Stromal cell of bone marrow (primary cell): Measurements from ENCODE around the gene NPC1L1.
A peak's percentile ranks its signal among the peaks of the same experiment; 100 is the strongest.

Experiments used
- DNase-seq: peaks from one replicate; pipeline ENCODE4 v3.0.0-alpha.2; 2012; ENCODE audit warnings: low read depth

NPC1L1 gene

GRCh38 chr7:44470628-44471245, 70.4 kb downstream of the NPC1L1 start:
- no peak for DNase-seq

GRCh38 chr7:44470135-44470479, 71.0 kb downstream of the NPC1L1 start:
- no peak for DNase-seq

- no peak for DNase-seq
These were observed 71.5 kb downstream of the NPC1L1 start for GRCh38 chr7:44469461-44470134.

- DNase-seq: no peak
These were observed 73.9 kb downstream of the NPC1L1 start for GRCh38 chr7:44467217-44467548.

- DNase-seq: peak; percentile 78
These were observed 74.6 kb downstream of the NPC1L1 start for GRCh38 chr7:44466300-44467216.

GRCh38 chr7:44465490-44465889, 75.6 kb downstream of the NPC1L1 start:
- no peak for DNase-seq

GRCh38 chr7:44463169-44463808, 77.8 kb downstream of the NPC1L1 start:
- DNase-seq: no peak
